Chondrocyte (in vitro differentiated cells): ENCODE results near the gene CLP1. TPM values are rescaled to one million over a fixed set of nuclear protein-coding genes. Genes with fewer than 3 reads are reported as not detected.

Experiments used
- DNase-seq: peaks from one replicate; pipeline ENCODE4 v3.0.0; 2021; ENCODE audit warnings: mixed read lengths, low spot score
- H3K27ac Mint-ChIP-seq: one replicate; pipeline ENCODE4 v1.8.0; 2021; ENCODE audit warnings: mild to moderate bottlenecking, moderate library complexity, mixed read lengths; ENCODE audit not compliant: unreplicated experiment
- H3K27me3 Mint-ChIP-seq: 2 replicates; pipeline ENCODE4 v1.8.0; 2021; ENCODE audit warnings: low read depth, mixed read lengths
- H3K36me3 Mint-ChIP-seq: 2 replicates; pipeline ENCODE4 v1.8.0; 2021; ENCODE audit warnings: low read depth, mixed read lengths
- H3K4me1 Mint-ChIP-seq: 2 replicates; pipeline ENCODE4 v1.8.0; 2021; ENCODE audit warnings: low read depth, mild to moderate bottlenecking, mixed read lengths
- H3K4me3 Mint-ChIP-seq: one replicate; pipeline ENCODE4 v1.8.0; 2021; ENCODE audit warnings: mild to moderate bottlenecking, moderate library complexity, mixed read lengths; ENCODE audit not compliant: unreplicated experiment
- H3K9me3 Mint-ChIP-seq: 2 replicates; pipeline ENCODE4 v1.8.0; 2021; ENCODE audit warnings: low read depth, mixed read lengths
- CTCF ChIP-seq: fragments of 200-600 bp; sonication (generic); IDR thresholded peaks from 2 replicates; pipeline ENCODE4 v1.5.0; 2021; ENCODE audit warnings: antibody characterized with exemption, mild to moderate bottlenecking, moderate library complexity
- microRNA-seq: library from miRNA; unstranded; fragments of <30 nt; microRNA quantifications from one replicate; pipeline ENCODE4 v1.2.0, GENCODE V29; 2020; ENCODE audit warnings: borderline number of aligned reads
- total RNA-seq: library from RNA; stranded (reverse); gene quantifications from 3 replicates; pipeline ENCODE4 v1.2.1, GENCODE V29; 2021

Gene CLP1
- total RNA-seq, 1 donor from 2014 or later, result 14.9 TPM

- Mint-ChIP-seq H3K4me1 (peaks cover 38% of the 10 kb centered on the region), H3K9me3 (no peaks in the 10 kb centered on the region), H3K36me3 (peaks cover 2% of the 10 kb centered on the region), H3K27ac (no peak overlapping the region), H3K27me3 (no peaks in the 10 kb centered on the region), H3K4me3 (no peak overlapping the region)
- no peak for DNase-seq
- TF ChIP-seq CTCF, result no peak
Observed at GRCh38 chr11:57709802-57710367, 52.3 kb downstream of the CLP1 start.

Small RNA genes lying within 50 kb of the gene (microRNA-seq; reads per million reads assigned to microRNA genes)
- 15,579 reads per million, percentile 96 among the genes with 10 or more reads in this experiment for gene MIR130A

Other genes with a start within 250 kb of the CLP1 start
- 10.8 to 12.6 TPM (median 12.4 TPM) in 3 replicates for gene SLC43A3, start 230.6 kb upstream of the CLP1 start, total RNA-seq
- 0.31 to 0.57 TPM in 2 of 3 replicates, not detected in the other for gene RTN4RL2, start 197.2 kb upstream of the CLP1 start, total RNA-seq
- 5.2 to 5.6 TPM (median 5.3 TPM) in 3 replicates for gene SLC43A1, start 142.1 kb upstream of the CLP1 start, total RNA-seq
- gene TIMM10, start 127.0 kb upstream of the CLP1 start, total RNA-seq, result 37.5 to 61.6 TPM (median 43.2 TPM) in 3 replicates
- not detected in 3 replicates for gene SMTNL1, start 120.2 kb upstream of the CLP1 start, total RNA-seq
- 8.8 to 24.9 TPM (median 9.9 TPM) in 3 replicates for gene UBE2L6, start 90.1 kb upstream of the CLP1 start, total RNA-seq
- 1.8 to 4.6 TPM (median 4.5 TPM) in 3 replicates for gene SERPING1, start 60.1 kb upstream of the CLP1 start, total RNA-seq
- gene YPEL4, start 7.8 kb upstream of the CLP1 start, total RNA-seq, result 0.41 TPM in 1 of 3 replicates, not detected in the others
- 57.4 to 60.3 TPM (median 59.2 TPM) in 3 replicates for gene ZDHHC5, start 10.4 kb downstream of the CLP1 start, total RNA-seq
- gene MED19, start 54.5 kb downstream of the CLP1 start, total RNA-seq, result 18.9 to 20.0 TPM (median 19.4 TPM) in 3 replicates
- gene TMX2, start 54.8 kb downstream of the CLP1 start, total RNA-seq, result 58.6 to 77.7 TPM (median 59.5 TPM) in 3 replicates
- 84.4 to 92.1 TPM (median 87.3 TPM) in 3 replicates for gene SELENOH, start 83.7 kb downstream of the CLP1 start, total RNA-seq
- not detected in 3 replicates for gene BTBD18, start 94.1 kb downstream of the CLP1 start, total RNA-seq
- gene CTNND1, start 104.0 kb downstream of the CLP1 start, total RNA-seq, result 126 to 156 TPM (median 138 TPM) in 3 replicates